Suppressor macrophage treated with lipopolysaccharide for 1 hour (primary cell): ENCODE results near the gene ZNF212.
A peak's percentile ranks its signal among the peaks of the same experiment; 100 is the strongest.

Experiments
- DNase-seq, 3 donors: peaks; one replicate each; pipeline ENCODE4 v3.0.0-alpha.2; 2020 to 2022

ZNF212 gene

DNA sequence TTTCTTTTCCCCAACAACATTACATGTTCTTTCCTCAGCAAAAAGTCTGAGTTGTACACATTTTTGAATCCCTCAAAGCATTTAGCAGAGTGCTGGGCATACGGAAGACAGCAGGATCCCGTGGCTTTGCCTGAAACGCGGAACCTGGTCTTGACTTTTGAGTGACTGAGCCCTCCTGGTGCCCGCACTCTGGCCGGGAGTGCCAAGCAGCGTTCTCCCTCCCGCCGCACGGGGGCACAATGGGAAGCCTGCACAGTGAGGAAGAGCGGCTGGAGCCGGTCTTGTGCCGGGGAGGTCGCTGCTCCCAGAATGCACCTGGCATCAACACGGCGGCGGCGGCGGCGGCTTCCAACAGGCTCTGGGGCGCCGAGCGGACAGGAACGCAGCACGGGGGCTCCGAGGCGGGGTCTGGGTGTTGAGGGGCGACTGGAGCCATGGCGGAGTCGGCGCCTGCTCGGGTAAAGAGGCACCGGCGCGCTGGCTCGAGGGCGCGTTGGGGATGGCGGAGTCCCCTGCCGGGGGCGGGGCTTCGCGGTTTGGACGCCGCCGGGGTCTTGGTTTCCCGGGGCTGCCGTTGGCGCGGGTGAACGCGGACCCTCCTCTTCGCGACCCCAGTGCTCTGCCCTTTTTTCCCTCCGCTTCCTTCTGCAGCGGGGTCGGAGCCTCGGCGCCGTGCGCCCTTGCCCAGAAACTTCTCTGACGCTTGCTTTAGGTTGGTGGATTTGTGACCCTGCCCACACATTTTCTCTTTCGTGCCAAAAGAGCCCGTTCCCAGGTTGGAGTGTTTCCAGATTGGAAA lies at the start of gene ZNF212:
Gene ZNF212 (plus strand): TSS at position 307 of the 799 bp plus-strand sequence. CDS start 128 bp downstream, at position 435.
- peak; percentile 92 to 95 (median 95) for DNase-seq

DNA sequence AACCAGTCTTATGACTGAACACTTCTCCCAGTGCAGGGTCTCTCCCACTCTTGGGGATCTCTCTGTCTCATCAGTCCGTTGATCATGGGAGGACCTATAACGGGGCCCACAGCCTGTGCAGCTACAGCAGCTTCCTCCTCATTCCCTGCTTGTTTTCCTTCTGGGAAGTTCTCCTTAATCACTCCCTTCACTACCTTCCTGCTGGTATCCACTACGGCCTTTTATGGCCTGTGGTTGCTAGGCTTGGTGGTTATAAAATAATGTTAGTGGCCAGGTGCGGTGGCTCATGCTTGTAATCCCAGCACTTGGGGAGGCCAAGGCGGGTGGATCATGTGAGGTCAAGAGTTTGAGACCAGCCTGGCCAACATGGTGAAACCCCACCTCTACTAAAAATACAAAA lies 47.6 kb upstream of the ZNF212 start:
- DNase-seq = no peak

- no peak for DNase-seq
These were observed 44.7 kb upstream of the ZNF212 start for GRCh38 chr7:149194799-149195179.

- DNase-seq = peak; percentile 85 to 94 (median 89)
These were observed 44.0 kb upstream of the ZNF212 start, which contains the start of gene ZNF282 for GRCh38 chr7:149195180-149196150. TSS of gene ZNF282 (plus strand) at chr7:149195546. CDS start at chr7:149195590, 44 bp downstream.

DNA sequence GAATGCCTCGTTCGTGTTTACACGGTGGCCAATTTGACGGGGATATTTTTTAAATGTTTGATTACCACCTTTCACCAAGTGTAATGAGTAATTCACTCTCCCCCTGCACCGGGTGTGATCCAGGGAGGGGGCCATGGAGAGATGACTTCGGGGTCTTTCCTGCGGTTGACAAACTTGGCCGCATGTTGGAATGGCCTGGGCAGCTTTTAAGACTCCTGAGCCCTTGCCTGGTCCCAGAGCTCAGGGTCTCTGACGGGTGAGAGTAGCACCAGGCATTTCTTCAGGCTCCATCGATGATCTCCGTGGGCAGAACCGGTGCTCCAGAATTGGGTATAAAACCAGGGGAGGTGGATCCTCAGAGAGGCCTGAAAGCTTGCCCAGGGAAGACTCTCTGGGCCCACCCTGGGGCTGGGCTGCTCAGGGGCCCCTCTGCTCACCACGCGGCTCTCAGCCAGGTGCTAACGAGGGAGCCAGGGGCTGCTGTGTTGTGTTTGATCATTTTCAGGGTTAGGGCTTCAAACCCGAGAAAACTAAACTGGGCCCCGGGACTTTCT lies 43.2 kb upstream of the ZNF212 start:
- DNase-seq = no peak

GRCh38 chr7:149196705-149197171 lies 42.7 kb upstream of the ZNF212 start:
- peak in 2 of 3 donors; percentile 13 to 25 for DNase-seq

GRCh38 chr7:149197675-149198074 lies 41.8 kb upstream of the ZNF212 start:
- DNase-seq = no peak

GRCh38 chr7:149198161-149198816 lies 41.2 kb upstream of the ZNF212 start:
- no peak for DNase-seq

DNA sequence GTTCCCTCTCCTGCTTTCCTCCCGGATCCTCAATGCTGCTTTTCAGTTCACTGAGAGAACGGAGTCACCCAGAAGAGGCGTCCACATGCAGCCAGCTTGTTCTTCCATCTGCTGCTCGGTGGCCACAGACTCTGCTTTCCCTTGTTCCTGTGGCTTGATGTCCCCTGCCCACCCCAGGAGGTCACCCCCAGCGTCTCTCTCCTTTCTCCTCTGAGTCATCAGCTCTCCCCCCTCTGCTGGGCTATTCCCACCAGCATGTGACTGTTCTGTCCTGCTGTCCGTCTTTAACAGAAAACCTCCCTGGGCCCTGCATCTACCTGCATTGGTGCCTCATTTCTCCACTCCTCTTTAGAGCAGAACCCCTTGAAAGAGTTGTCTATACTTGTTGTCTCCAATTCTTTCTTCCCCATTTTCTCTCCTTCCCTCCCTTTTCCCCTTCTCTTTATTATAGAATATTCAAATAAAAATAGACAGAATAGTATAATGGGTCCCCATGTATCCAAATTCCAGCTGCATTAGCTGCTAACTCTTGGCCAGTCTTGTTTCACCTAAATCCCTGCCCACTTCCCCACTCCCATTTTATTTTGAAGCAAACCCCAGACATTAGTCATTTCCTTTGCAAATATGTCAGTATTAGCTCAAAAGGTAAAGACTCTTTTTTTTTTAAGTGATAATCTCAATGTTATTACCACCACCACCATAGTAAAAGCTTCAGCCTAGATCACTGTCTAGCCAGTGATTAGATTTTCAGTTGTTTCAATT lies 40.0 kb upstream of the ZNF212 start:
- DNase-seq = no peak

DNA sequence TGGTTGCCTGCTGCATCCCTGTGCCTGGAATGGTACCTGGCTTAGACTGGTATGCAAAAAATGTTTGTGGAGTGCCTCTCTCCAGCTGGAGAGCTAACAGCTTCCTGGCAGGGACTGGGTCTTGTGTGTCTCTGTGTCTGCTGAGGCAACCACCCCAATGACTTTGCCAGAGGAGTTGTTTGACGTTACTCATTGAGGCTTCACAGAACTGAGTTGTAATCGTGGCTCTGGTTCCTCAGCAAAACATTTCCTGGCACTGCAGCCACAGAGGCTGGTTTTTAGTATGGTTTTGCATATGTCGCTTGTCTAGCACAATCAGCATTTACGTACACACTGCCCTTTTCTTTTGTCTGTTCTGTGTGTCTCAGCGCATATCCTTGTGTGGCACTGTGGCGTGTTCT lies 36.6 kb upstream of the ZNF212 start:
- DNase-seq = no peak

- no peak for DNase-seq
These were observed 33.6 kb upstream of the ZNF212 start for GRCh38 chr7:149205690-149206381.

DNA sequence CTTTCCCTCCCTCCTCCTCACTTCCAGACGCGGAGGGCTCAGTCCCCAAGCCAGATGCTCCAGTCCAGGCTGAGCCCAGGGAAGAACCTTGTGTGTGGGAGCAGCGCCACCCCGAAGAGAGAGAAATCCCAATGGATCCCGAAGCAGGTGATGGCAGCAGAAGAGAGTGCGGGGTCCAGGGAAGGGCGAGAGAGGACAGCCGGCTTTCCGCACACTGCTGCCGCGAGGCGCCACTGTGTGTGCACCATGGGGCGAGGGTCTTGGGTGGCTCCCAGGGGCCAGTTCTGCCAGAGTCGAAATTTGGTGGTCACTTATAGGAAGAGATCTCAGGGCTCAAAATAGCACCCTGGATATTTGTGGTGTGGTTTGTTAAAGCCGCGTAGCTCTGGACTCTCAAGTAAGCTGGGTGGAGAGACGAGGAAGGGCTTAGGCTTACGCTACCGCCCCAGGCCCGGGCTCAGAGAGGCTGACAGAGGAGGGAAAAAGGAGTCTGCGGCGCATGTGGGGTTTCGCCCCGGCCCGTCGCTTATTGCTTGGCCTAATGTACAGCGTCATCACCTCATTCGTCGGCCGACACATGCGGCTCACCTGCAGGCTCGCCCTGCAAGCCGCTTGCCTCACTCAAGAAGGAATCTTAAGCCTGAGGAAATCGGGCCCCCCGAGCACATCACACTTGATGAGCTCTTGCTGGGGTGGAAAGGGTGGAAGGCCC lies 32.0 kb upstream of the ZNF212 start:
- DNase-seq = no peak

DNA sequence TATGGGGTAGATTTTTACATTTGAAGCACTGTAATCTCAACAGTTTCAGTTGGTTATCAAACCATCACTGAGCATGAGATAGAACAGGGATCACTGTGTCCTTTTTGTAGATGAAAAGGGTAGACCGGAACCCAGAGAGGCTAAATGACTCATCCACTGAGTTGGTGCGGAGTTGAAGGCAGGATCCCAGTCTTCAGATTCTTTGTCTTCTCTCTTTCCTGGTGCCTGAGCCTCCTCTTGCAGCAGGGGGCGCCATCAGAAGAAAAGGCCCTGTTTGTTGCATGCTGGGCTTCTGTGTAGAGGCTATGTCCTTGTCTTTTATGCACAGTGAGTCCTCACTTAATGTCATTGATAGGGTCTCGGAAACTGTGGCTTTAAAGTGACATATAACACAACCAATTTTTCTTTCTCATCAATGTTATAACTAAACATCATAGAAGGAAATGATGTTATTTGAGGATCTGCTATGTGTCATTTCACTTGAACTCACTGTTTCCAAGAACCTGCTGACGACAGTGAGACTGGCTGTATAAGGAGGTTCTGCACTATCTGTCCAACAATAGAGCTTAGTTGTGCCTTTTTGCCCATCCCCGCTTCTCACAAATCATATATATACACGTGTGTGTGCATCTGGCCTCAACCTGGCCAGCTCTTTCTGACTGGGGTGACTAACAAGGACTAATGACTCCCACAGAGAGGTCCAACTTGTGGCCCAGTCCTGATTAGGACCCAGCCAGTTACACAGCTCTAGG lies 29.8 kb upstream of the ZNF212 start:
- DNase-seq = peak; percentile 63 to 71 (median 67)

DNA sequence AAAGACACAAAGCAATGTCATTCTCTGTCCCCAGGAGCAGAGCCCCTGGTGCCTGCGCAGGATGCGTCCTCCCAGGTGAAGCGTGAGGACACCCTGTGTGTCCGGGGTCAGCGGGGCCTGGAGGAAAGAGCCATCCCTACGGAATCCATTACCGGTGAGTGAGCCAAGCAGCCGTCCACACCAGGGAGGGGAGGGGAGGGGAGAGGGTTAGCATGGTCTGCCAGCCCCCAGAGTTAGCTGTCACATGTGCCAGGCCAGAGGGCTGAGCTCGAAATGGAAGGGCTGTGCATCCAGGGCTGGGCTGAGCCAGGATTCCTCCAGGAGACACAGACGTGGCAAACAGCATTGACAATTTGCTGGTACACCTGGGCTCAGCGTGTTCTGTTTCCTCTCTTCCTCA lies 28.9 kb upstream of the ZNF212 start:
- DNase-seq = no peak

- DNase-seq = no peak
These were observed 25.3 kb upstream of the ZNF212 start for GRCh38 chr7:149214020-149214720.

- no peak for DNase-seq
These were observed 23.0 kb upstream of the ZNF212 start for GRCh38 chr7:149216402-149216801.

- DNase-seq = no peak
These were observed 21.9 kb upstream of the ZNF212 start for GRCh38 chr7:149217570-149217969.

GRCh38 chr7:149218469-149219420 lies 20.7 kb upstream of the ZNF212 start:
- DNase-seq = no peak
